Lung microvascular endothelial cell (primary cell): ENCODE measurements around the gene WDSUB1. TPM values are rescaled to one million over a fixed set of nuclear protein-coding genes. Genes with fewer than 3 reads are reported as not detected.
A peak's percentile ranks its signal among the peaks of the same experiment; 100 is the strongest.

Experiments
- DNase-seq, 2 donors: peaks; one replicate each; pipeline versions ENCODE4 v3.0.0 to v3.0.0-alpha.2; 2010; ENCODE audit warnings: low read depth in 2 of 2
- total RNA-seq: library from RNA; depleted of rRNA; stranded (reverse); fragments of >200 nt; gene quantifications from 2 replicates; pipeline ENCODE4 v1.2.1, GENCODE V29; 2014

The WDSUB1 gene
- total RNA-seq, 1 donor from 2014 or later: 8.1 TPM

DNA sequence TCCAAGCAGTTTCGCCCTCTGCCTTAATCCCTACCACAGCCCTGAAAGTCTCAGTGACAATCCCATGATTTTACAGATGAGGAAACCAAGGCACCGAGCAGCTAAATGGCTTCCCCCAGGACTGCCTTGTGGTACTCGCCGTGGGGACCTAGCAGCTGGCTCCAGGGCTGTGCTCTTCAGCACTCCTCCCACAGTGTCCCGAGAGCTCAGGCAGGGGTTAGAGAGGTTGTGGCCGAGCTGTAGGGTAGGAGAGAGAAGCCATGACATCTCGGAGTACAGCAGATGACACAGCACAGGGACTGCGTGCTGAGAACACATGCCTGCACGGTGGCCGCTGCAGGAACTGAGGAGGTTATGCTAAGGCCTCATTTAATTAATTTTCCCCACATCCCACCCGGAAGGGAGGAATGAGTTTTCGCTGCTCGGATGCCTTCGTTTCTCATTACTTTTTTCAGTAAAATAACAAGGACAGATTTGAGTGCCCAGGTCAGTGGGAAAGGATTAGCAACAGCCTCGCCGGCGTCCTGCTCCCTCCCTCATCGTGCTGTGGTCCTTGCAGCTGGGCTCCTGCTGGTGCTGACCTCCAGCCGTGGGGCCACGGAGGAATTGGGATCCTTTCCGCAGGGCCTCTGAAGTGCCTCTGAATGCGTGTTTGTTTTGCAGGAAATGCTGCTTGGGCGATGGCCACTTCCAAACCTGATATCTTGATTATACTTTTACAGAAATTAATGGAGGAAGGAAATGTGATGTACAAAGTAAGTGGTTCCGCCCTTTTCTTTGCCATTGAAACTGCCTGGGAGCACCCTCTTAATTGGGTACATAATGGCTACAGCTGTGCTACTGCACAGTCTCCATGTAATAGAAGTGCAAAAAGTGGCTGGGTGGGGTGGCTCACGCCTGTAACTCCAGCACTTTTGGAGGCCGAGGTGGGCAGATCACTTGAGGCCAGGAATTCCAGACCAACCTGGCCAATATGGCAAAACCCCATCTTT lies 61.2 kb downstream of the WDSUB1 start:
- peak in 1 of 2 donors; percentile 75 for DNase-seq

DNA sequence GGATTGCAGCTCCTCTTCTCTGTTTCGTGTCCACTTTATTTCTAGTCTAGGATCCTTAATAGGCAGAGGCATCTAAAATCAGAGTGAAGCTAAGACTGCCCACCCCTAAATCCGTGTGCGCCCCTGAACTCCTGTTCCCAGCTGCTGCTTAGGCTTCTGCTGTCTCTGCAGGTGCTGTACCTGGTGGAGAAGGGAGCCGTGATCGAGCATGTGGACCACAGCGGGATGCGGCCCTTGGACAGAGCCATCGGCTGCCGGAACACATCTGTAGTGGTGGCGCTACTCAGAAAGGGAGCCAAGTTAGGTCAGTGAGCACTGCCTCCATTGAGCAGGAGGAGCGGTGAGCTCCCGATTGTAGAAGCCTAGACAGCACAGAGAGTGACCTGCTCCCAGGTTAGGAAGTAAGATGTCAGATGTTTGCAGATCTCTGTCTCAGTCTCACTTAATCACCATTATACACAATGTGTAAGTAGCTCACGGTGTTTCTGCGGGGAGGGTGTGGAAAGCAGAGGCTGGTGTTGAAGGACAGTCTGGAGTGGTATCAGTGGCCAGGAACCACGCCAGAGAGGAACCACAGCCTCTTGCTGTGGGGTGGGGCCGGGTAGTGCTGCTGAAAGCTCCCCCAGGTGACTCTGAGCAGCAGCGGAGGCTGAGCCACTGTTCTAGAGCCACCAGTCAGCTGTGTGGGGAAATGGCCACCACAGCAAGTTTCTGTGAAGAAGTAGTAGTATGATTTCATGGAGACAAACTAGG lies 62.3 kb downstream of the WDSUB1 start:
- no peak for DNase-seq

DNA sequence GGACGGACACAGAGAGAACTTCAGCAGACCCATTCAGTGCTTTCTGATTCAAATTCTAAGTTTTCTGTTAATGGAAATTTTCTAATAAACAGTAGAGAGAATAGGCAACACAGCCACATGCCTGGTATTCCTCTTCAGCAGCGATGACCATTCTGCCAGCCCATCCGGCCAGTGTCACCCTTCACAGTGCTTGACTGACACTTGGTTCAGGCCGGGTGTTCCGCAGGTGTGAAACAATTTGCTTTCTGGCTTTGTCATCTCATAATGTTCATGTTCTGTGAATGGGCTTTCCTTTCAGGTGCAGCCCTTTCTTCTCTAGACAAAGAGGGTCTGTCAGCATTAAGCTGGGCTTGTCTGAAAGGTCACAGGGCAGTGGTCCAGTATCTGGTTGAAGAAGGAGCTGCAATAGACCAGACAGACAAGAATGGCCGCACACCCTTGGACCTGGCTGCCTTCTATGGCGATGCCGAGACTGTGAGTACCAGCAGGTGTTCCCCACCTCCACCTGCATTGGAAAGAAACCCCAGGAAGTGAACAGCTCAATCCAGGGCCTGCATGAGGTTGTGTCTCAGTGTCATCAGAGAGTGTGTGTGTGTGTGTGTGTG lies 67.0 kb downstream of the WDSUB1 start:
- no peak for DNase-seq

DNA sequence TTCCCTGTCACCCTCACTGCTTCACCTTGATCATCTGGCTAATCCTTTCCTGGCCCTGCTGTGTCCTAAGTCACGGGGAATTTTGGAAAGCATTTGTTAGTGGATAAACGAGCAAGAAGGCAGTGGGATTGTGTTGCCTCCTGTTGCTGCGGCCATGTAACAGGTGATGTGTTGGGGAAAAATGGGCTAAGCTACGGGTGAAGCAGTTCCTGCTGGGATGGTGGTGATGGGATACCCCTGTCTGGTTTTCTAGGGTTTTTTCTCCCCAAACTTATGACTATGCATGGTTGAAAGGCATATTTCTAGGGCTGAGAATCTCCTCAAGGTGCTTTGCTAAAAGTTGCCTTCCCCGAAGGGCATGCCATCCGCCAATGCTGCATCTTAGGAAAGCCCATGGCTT lies 68.1 kb downstream of the WDSUB1 start:
- DNase-seq: no peak

DNA sequence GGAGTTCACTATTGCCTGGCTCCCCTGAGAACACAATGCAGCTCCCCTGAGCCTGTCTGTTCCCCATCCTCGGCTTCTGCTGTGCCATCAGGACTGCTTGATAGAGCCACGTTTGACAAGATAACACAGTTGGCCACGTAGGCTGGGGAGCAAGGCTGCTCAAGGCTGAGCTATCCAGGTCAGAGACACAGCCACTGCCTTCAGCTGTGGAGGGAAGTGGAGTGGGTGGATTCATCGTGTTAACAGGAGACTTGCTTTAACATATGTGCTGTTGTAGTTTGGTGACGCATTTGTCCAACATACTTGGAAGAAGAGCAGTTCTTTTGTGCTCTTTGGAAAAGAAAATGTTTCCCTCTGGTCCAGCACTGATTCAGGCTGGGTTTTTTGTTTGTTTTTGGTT lies 68.8 kb downstream of the WDSUB1 start:
- DNase-seq: no peak

DNA sequence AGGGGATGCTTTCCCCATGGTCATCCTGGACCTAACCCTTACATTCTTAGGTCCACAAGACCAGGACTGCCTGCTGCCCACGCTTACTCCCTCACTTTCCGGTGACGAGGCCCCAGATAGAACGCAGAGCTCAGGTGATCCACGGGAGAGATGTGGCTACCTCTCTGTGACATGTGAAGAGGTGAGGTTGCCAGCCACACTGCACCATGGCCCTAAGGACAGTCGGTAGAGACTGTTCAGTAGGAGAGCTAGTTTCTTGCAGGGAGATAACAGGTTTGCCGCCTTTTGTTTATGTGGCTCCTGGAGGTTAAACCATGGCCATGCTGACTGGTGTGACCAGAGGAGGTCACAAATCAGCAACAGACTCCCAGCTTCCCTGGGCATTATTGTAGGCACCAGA lies 71.4 kb downstream of the WDSUB1 start:
- no peak for DNase-seq

DNA sequence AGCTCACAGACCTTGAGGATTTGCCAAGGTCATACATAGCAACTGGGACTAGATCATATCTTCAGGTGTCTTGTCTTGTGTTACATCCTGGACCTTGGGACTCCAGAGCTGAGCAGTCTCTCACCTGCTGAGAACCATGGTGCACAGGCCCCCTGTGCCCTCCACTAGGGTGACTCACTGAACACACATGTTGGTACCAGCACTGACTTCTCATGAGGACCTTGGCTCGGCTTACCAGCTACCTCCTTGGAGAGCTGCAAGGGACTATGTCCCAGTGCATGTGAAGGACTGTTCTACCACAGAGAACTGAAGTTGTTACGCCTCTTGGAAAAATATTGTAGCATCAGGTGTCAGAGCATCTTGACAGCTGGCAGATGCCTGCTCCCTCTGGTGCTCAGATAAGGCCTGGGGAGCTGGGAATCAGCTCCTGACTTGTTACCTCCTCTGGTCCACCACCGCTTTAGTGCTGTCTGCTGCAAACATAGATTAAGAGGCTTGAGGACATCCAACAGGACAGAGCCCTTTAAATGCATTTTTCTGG lies 72.1 kb downstream of the WDSUB1 start:
- no peak for DNase-seq

DNA sequence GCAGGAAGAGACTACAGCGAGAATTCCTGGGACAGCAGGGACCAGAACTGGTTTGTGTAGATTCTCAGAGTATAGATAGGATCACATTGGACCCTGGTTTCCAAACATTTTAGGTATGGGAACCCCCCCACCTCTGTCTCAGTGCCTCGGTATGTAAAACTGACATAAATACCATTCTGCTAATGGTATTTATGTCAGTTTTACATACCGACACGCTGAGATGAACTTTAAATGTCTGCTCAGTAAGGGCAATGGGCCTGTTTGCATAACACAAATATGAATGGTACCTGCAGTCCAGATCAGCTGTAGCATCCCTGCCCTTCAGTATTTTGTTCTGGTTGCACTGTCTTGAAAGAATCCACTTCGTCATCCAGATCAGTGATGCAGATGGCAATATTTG lies 73.2 kb downstream of the WDSUB1 start:
- no peak for DNase-seq

DNA sequence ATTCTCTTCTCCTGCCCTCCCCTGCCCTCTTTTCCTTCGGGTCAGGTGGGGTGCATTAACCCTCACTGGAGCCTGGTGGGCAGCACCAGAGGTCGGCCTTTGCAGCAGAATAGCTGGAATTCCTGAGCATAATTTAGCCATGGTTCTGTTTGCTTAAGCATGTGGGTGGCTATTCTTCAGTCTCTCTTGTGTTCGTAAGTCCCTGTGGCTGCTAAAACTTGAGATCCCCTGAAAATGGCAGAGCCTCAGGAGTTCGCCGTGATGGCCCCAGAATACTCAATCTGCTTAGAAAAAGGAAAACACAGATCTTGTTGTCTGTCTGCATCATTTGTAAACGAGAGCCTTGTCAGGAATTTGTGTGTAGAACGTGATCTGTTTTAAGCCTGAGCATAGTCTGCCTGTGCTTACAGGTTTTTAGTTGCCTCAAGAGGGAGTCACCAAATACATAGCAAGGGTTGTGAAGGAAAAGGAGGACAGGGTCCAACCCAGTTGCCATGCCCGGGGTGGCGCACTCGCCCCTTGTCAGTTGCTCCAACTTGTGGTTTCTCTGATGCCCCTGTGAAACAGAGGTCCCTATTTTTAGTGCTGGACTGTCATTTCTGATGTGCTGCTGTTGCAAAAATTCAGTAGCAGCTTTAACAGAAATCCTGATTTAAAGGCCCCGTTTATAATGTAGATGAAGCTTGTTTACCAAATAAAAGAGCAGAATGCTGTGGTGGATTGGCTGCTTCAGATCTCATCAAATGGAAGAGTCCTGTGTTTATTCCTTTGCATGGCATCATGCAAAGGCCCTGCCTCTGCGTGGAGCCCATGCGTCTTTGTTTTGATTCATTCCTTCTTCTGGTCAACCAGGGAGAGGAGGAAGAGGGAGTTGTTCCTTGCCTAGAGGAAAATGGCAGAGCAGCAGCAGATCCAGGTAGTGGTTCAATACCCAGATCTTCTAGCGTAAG lies 74.8 kb downstream of the WDSUB1 start:
- DNase-seq: no peak

DNA sequence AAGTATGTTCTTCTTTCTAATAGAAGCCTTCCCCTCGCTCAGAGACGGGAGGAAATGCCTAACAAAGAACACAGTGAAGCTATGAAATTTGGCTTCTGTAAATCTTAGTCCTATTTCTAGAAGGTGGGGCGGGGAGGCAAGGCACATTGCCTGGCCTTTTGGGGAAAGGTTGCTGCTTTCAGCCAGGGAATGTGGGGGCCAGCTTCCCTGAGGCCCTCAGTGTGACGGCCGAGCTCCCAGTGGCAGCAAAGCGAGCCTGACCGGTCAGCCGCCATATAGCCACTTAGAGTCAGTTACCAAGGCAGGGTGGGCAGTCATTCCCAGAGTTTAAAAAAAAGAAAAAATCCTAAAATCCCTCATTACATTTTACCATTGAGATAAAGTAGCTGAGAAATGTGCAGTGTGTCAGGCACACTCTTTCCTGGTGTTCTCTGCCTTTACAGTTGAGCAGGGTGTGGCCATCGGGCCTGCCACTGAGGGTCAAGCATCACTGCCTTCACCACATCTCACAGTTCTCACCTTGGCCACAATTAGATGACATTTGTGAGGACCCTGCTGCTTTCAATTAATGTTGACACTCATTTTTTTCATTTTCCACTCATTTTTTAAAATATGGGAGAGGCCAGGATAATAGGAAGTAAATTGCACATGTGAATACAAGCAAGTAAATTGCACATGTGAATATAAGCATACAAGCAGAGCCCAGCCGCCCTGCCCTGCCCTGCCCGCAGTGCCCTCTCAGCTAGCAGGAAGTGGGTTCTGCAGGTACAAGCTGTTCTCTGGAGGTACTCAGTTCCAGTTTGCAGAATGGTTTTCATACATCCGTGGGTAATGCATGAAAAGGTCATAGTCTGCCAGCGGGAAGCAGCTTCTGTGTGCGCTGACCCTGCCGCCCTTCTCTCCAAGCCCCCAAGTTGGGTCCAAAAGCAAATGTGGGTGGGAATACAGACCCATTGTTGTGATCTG lies 76.9 kb downstream of the WDSUB1 start:
- no peak for DNase-seq

DNA sequence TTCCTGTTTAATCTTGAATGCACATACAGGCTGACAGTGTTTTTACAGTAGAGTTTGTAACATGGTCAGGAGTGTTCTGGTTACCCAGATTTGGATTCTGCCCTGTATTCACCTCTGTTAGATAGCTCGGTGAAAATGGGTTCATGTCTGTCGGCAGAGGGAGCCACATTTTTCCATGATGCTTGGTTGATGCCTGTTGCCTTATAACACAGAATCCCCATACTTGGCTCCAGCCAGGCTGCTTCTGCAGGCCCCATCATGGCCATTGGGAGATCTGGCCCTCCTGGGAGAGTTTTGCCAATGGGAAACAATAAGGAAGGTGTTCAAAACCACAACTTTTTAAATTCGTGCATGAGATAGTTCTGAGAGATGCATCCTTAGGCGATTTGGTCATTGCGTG lies 78.1 kb downstream of the WDSUB1 start:
- peak in 1 of 2 donors; percentile 32 for DNase-seq

DNA sequence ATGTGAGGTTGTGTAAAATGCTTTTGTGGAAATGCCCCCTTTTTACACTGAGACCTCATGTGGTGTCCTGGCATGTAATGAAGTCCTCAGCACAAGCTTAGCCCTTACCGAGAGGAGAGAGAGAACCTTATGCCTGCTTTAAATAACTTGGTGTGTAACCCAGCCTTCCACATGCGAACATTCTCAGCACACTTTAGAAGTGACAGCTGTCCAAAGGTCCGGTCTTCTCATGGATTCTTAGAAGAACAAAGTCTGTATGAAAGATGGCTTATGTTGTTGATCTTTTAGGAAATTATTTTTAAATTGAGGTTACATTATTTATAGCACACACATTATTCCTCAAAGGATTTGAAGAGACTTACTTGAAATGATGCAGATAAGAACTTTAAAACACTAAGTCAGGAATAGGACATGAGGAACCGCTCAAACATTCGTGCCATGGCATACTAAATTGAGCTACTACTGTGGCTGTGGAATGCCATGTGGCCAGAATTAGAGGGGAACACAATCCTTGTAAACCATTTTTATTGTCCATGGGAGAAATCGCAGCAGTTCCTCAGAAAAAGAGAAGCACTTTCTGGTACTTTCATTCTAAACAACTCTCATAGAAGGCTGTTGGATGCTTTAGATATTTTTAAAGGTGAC lies 79.6 kb downstream of the WDSUB1 start:
- DNase-seq: no peak

DNA sequence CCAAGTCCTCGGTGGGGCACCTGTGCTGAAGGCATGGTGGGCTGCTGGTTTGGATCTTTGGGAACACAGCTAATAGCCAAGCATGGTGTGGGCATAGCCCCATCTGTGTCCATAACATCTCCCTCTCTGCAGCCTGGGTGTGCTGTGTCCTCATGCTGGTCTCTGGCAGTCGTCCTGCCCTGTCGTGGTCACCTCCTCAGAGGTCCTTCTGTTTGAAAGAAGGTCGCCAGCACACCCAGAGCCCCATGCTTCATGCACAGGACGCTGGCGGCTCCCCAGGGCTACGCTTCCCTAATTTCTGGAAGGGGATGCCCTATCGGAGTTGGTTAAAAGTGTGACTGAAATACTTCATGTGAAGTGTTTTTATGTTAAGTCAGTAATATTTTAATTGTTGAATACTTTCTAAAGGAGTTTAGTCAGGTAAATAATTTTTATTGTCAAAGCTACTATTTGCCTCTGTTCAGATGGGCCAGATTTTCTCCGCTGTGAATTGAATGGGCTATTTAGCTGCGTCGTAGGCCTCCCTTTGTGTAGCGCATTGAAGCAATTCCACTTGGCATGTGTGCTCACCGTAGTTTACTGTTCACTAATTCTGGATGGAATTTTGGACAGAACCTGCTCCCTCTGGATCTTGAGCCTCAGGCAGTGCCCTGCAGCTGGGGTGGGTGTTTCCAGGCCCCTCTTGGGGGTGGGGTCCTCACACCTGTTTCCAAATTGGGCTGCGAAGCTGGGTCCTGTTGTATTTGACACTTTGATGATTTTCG lies 81.9 kb downstream of the WDSUB1 start:
- DNase-seq: no peak

DNA sequence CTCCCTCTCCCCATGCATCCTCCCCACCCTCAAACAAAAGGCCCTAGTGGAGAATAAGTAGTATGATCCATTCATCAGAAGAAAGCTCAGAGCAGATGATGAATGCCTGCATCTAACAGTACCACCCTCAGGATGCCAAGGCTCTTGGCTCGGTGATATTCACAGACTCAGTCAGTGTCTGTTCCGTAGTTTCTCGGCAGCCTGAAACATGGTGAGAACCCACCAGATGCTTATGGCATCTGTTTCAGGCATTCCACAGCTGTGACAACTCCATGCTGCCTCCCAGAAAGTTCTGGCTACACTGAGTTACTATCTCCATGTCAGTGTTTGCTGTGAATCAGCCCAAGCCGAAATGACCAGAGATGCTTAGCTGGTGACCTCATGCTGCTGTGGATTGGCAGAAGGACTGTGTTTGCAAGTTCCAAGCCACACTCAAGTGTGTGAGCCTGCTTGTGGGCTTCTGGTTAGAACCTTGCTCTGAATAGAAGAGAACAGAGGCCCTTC lies 83.9 kb downstream of the WDSUB1 start:
- peak in 1 of 2 donors; percentile 73 for DNase-seq

DNA sequence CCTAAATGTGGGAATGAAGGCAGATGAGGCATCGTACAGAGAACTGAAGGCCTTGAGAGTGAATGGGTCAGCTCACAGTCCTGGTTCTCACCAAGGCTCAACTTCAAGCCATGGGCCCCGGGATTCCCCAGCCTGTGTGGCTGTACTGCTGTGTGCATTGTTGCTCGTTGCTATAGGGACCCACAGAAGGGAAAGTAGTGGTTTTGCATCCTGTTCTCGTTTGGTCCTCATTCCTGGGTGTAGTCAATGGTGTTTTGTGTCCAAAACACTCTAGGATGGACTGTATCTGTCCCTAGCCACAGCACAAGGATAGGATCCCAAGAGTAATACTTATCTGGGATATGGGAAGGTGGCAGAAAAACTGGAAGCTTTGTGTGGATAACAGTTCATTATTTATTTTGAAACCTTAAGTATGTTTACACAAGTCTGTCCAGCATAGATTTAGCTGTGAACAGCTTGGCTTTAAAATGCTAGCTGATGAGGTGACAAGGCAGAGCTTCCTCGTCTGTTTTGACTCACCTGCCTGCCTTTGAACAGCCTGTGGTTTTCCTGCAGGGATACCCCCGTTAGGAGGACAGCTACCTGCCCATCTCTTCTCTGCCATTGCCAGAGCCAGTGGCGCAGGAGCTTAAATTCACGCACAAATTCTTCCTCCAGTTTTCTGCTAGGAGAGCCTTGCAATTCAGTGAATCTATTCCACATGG lies 85.0 kb downstream of the WDSUB1 start:
- peak; percentile 24 to 29 for DNase-seq

DNA sequence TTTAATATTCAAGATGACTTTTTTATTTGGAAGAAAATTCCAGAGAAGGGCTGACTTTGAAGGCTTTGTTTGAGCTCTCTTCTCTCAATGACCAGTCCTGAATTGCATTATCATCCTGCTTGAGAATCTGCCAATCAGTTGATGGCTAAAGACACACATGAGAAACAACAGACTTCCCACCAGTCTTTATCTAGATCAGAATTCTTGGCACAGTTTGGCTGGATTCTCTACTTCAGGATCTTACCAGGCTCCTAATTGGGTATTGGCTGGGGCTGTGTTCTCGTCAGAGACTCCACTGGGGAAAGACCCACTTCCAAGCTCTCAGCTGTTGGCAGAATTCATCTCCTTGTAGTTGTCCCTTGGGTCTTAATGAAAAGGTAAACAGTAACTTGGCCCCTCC lies 86.0 kb downstream of the WDSUB1 start:
- no peak for DNase-seq

DNA sequence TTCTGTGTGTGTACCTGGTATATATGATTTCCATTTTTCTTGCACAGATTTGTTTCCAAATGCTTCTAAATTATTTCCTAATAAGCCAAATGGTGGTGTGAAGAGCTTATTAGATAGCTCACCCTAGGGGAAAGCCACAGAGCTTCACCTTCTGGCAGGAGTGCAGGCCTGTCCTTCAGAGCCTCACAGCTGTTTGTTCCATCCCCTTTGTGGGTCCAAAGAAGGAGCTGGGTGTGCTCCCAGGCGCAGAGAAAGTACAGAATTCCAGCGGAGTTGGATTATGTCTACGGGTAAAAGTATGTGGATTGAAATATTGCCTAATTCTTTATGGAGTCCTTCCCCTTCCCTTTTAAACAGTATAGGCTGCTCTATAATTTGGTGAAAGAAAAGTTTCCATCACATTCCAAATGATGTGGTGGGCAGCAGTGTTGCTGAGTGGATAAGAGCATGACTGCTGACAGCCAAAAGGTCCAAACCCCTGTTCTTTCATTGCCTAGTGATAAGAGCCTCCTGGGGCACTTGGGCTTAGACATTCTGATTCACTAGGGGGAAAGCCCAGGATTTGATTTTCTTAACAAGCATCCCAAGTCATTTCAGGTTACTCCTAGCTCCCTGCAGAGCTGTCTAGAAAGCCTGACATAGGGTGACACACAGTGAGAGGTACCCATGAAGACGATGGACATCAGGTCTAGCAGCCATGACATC lies 86.6 kb downstream of the WDSUB1 start:
- DNase-seq: no peak
